Stimulated activated CD8-positive, alpha-beta memory T cell treated with anti-CD3 and anti-CD28 coated beads, Interleukin-15, amount 100 ng/mL, for 4 hours (primary cell): ENCODE data around the gene DGKB.

Experiments used
- DNase-seq, 2 donors: peaks; one replicate each; pipeline ENCODE4 v3.0.0-alpha.2; 2020; ENCODE audit warnings: low read depth in 2 of 2

Gene DGKB

DNA sequence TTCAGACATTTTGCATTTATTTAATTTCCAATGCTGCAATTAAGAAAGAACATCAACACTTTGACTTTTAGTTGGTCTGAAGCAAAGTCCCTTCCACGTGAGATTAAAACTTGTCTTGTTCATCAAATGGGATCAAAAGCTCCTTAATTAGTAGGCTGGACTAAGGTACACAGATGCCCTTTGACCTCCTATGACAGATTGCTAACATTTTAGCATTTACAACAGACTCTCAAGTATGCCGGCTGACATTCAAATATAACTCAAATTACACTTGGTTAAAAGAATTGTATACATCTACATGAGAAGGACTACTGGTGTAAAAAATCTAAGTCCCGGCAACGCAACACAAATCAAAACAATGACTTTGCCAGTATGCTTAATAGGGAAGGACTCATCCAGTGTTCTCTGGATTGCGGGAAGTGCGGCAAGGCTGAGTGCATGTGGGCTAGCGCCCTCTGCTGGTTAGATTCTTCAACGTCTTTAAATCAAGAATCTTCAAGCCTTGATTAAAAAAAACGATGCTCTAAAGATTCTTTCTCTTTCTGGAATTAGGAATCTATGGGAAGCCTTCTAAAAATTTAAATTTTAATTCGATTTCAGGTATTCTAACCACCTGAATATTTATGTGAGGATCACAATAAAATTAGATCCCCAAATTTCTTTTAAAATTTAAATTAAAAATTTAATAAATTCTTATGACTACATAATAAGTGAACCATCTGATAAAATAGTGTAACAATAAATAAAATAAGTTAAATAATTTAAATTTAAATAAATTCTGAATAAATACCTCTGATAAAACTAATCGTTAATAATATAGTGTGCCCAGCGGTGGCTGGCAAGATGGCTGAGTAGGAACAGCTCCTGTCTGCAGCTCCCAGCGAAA lies 444.7 kb downstream of the DGKB start:
- no peak for DNase-seq

- DNase-seq = no peak
Measured at GRCh38 chr7:14449291-14449690, 453.3 kb downstream of the DGKB start.

GRCh38 chr7:14446829-14447228 lies 455.7 kb downstream of the DGKB start:
- DNase-seq = no peak

GRCh38 chr7:14446219-14446618 lies 456.3 kb downstream of the DGKB start:
- no peak for DNase-seq

- DNase-seq = no peak
Measured at GRCh38 chr7:14438366-14438765, 464.2 kb downstream of the DGKB start.

DNA sequence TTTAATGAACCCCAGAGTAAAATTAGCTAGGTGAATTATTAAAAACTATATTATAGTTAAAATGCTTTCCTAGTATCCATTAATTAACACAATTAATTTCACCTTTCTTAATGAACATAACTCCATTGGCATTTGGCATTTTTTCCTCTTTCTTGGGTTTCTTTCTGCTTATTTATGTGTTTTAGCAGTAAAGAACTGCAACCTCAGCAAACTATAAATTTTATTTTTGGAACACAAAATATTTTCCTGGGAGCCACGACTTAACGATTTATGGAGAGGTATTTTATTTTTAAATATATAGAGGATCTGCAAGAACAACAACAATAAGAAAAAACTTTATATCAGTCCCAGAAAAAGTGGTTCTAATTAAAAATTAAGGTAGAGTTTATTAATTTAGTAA lies 465.7 kb downstream of the DGKB start:
- DNase-seq = no peak

- DNase-seq = no peak
Measured at GRCh38 chr7:14432924-14433323, 469.6 kb downstream of the DGKB start.

DNA sequence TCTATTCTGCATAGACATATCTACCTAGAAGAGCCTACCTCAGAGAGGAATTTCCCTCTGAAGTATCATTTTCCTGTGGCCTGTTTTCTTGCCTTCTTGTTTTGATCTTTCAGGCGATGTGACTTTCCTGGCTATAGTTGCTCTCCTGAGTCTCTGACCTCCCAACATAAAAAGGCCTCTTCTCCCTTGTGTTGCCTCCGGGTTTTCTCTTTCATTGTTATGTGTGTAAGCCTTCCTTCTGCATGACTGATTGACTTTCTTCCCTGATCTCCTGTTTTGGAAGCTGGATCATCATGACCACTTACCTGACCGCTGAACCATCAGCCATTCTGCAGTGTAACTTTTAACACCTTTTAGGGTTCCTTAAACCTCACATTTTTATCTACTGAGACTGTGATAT lies 471.6 kb downstream of the DGKB start:
- DNase-seq = no peak

- no peak for DNase-seq
Measured at GRCh38 chr7:14425559-14425958, 477.0 kb downstream of the DGKB start.

GRCh38 chr7:14424675-14425074 lies 477.9 kb downstream of the DGKB start:
- DNase-seq = no peak

- no peak for DNase-seq
Measured at GRCh38 chr7:14420768-14421167, 481.8 kb downstream of the DGKB start.

- no peak for DNase-seq
Measured at GRCh38 chr7:14419531-14419930, 483.0 kb downstream of the DGKB start.

DNA sequence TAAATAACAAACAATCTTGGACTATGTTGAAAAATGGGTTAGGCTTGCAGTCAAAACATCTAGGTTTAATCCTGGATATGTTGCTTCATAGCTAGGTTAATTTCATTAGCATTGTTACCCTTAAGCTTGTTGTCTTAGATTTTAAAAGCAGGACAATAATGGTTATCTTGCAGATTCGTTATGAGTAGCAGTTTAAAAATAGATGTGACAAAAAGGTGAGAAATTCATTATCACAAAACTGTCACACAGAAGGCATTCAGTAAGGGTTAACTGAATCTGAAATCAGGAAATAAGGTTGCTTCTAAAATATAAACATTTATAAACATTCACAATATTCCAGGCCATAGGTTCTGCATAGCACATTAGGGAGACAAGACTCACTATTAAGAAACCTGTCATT lies 483.9 kb downstream of the DGKB start:
- no peak for DNase-seq

GRCh38 chr7:14414274-14414986 lies 488.1 kb downstream of the DGKB start:
- no peak for DNase-seq

DNA sequence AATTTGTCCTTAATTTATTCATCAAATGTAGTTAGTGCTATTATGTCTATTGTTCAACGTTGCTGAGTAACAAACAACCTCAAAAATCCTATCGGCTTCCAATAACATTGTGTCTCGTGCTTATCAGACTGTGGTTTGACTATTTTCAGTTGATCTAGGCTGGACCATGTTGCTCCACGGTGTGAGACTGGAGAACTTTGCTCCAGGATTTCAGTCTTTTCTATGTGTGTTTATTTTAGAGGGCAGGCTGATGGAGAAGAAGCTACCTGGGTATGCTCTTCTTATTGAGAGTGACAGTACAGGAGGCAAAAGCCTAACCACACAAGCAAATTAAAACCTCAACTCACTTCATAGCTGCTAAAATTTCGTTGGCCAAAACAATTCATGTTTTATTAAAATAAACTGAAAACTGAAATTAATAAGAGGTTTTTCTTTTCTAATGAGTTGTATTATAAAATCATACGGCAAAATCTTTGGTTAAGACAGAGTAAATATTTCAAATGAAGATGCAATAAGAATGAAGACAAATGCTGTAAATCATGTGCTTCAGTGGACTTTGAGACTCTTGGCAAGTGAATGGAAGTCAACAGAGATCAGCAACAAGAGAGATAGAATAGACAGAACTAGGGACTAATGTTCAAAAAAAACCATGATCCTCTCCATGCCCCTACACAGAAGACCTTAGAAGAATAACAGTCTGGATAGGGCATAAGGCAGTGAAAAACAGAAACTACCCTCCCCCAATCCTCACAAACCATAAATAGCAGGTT lies 495.1 kb downstream of the DGKB start:
- no peak for DNase-seq

- DNase-seq = no peak
Measured at GRCh38 chr7:14403587-14403986, 499.0 kb downstream of the DGKB start.

DNA sequence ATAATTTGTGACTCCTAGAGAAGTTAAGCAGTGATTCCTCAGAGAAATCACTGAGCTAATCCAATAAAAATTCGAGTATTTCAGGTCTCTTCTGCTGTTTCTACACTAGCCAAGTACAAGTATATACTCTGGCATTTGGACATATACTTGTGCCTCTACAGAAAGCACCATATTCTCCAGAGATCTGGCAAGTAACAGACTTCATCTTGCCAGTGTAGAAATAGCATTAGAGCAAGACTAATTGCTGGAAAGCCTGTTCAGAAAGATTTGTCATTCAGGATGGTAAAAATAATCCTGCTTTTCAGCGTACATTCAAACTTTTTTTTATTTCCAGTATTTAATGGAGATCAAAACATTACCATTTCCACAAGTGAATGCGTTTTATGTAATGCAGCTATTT lies 502.3 kb downstream of the DGKB start:
- DNase-seq = no peak

- no peak for DNase-seq
Measured at GRCh38 chr7:14398526-14398925, 504.0 kb downstream of the DGKB start.

GRCh38 chr7:14395860-14396259 lies 506.7 kb downstream of the DGKB start:
- DNase-seq = no peak

DNA sequence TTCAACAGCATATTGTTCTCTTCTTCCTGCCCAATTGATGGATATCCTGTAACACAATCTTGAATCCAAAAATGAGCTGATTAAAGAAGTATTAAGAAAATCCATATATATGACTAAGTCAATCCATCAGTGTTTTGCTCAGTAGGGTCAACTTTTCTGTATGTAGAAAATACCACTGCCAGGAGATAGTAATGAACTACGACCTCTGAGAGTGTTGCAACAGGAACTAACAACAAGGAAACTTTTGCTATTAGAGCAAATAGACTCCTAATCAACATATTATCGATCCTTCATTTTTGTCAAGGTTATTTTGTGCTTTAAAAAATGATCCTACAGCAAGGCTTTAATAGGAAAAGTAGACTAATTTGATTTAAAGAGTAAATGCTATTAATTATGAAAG lies 507.8 kb downstream of the DGKB start:
- no peak for DNase-seq

DNA sequence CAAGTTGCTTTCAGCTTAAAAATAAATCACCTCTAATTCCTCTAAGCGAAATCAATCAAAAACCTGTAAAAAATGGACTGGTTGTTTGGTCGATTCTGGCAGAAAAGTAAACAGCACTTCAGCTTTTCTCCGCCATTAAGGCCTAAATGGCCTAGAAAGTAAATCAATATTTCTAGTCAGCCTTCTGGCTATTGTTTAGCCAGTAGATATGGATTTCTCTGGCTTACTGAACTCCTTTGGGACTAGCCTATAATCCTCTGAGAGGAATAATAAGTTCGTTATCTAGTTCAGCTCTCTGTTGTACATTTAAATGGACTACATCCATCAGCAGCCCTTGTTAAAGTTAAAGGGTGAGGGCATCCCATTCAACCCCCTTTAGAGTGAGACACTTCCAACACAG lies 513.0 kb downstream of the DGKB start:
- no peak for DNase-seq

- no peak for DNase-seq
Measured at GRCh38 chr7:14389181-14389591, 513.4 kb downstream of the DGKB start.
